HEK293T (cell line): ENCODE measurements around the gene PIGO.

Experiments used
- CTCF ChIA-PET: fragments of 350-600 bp; formaldehyde crosslinking; extraction: SDS; loops from one replicate; lab custom pipeline; 2021; ENCODE audit warnings: antibody characterized with exemption, inconsistent platforms; lab: Yijun Ruan, JAX
- POLR2A ChIA-PET: fragments of 350-600 bp; formaldehyde crosslinking; extraction: SDS; loops from one replicate; lab custom pipeline; 2020; ENCODE audit warnings: antibody characterized with exemption, inconsistent platforms; lab: Yijun Ruan, JAX
- DNase-seq: peaks from one replicate; pipeline ENCODE4 v3.0.0; 2012; ENCODE audit warnings: mixed read lengths; ENCODE audit errors: extremely low spot score
- ARNT ChIP-seq: fragments of 450-650 bp; IDR thresholded peaks from 2 replicates; pipeline ENCODE4 v1.6.1; 2017; ENCODE audit warnings: mild to moderate bottlenecking
- BHLHE40 ChIP-seq: fragments of 450-650 bp; IDR thresholded peaks from 2 replicates; pipeline ENCODE4 v1.6.1; 2016; ENCODE audit warnings: mild to moderate bottlenecking, moderate library complexity, borderline replicate concordance
- CTBP1 ChIP-seq: fragments of 450-650 bp; IDR thresholded peaks from 2 replicates; pipeline ENCODE4 v1.6.1; 2016; ENCODE audit warnings: borderline replicate concordance
- ELF4 ChIP-seq: fragments of 450-650 bp; IDR thresholded peaks from 2 replicates; pipeline ENCODE4 v1.6.1; 2017; ENCODE audit warnings: antibody characterized with exemption
- FOXA1 ChIP-seq: fragments of 450-650 bp; IDR thresholded peaks from 2 replicates; pipeline ENCODE4 v1.6.1; 2016; ENCODE audit warnings: mild to moderate bottlenecking
- FOXK2 ChIP-seq: fragments of 450-650 bp; IDR thresholded peaks from 2 replicates; pipeline ENCODE4 v1.6.1; 2016; ENCODE audit warnings: mild to moderate bottlenecking
- FOXM1 ChIP-seq: fragments of 450-650 bp; IDR thresholded peaks from 2 replicates; pipeline ENCODE4 v1.6.1; 2017; ENCODE audit warnings: mild to moderate bottlenecking, borderline replicate concordance
- HDGF ChIP-seq: fragments of 450-650 bp; IDR thresholded peaks from 2 replicates; pipeline ENCODE4 v1.6.1; 2017; ENCODE audit warnings: antibody characterized with exemption, borderline replicate concordance
- L3MBTL2 ChIP-seq: fragments of 450-650 bp; conservative IDR thresholded peaks from 2 replicates; pipeline ENCODE4 v1.6.1; 2016; ENCODE audit warnings: mild to moderate bottlenecking
- LEF1 ChIP-seq: fragments of 450-650 bp; IDR thresholded peaks from 2 replicates; pipeline ENCODE4 v1.6.1; 2017; ENCODE audit warnings: mild to moderate bottlenecking, borderline replicate concordance
- NFRKB ChIP-seq: fragments of 450-650 bp; IDR thresholded peaks from 2 replicates; pipeline ENCODE4 v1.6.1; 2016; ENCODE audit warnings: mild to moderate bottlenecking, moderate library complexity
- SP1 ChIP-seq: fragments of 450-650 bp; IDR thresholded peaks from 2 replicates; pipeline ENCODE4 v1.6.1; 2017
- SUZ12 ChIP-seq: fragments of 450-650 bp; IDR thresholded peaks from 2 replicates; pipeline ENCODE4 v1.6.1; 2016; ENCODE audit warnings: mild to moderate bottlenecking
- TARDBP ChIP-seq: fragments of 450-650 bp; IDR thresholded peaks from 2 replicates; pipeline ENCODE4 v1.6.1; 2016
- ZNF384 ChIP-seq: fragments of 450-650 bp; IDR thresholded peaks from 2 replicates; pipeline ENCODE4 v1.6.1; 2016
- TF ChIP-seq, protein P1 (sequence below): fragments of 450-650 bp; IDR thresholded peaks from 2 replicates; pipeline ENCODE4 v1.6.1; 2016

Gene PIGO

DNA sequence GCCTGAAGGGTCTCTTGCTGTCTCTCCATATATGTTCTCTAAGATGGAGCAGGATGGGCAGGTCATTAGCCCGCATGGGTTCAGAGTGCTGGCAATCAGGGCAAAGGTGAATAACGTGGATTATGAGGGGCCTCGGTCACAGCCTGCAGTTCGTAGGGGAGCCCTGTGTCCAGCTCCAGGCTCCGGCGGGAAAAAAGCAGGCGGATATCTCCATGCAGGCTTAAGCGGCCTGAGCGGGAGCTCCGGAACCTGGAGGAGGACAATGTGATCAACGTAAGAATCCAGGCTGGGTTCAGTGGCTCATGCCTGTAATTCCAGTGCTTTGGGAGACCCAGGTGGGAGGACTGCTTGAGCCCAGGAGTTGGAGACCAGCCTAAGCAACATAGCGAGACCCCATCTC, 8.7 kb upstream of the PIGO start:
- ChIA-PET CTCF (no interaction called here), POLR2A (no interaction called here)
- no peak for DNase-seq
- TF ChIP-seq FOXK2: no peak
- TF ChIP-seq TARDBP: no peak
- no peak for TF ChIP-seq ARNT
- TF ChIP-seq LEF1: no peak
- no peak for TF ChIP-seq CTBP1

DNA sequence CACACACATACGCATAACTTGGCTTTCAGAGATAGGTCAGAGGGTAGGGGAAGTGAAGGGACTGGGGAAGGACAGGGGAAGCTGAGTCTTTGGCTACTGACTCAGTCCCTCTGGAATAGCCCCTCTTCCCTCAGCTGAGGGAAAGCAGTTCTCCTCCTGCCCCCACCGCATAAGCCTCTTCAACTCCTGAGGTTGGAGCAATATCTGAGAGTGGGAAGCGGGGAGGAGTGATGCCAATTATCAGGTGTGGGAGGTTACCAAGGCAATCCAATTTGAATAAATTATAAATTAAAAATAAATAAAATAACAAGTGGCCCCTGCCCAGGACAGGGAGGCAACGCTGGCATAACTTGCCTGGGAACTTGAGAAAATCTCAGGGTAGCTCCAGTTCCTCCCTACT, 8.2 kb upstream of the PIGO start:
- ChIA-PET CTCF (no interaction called here), POLR2A (interaction anchor here (0.9 kb wide), 1 partner anchor 10 kb away, joined by 3 read pairs; no protein-coding TSS in a partner anchor)
- DNase-seq: no peak
- TF ChIP-seq L3MBTL2 (no peak), SUZ12 (no peak), FOXM1 (no peak), FOXA1 (no peak), FOXK2 (no peak)

DNA sequence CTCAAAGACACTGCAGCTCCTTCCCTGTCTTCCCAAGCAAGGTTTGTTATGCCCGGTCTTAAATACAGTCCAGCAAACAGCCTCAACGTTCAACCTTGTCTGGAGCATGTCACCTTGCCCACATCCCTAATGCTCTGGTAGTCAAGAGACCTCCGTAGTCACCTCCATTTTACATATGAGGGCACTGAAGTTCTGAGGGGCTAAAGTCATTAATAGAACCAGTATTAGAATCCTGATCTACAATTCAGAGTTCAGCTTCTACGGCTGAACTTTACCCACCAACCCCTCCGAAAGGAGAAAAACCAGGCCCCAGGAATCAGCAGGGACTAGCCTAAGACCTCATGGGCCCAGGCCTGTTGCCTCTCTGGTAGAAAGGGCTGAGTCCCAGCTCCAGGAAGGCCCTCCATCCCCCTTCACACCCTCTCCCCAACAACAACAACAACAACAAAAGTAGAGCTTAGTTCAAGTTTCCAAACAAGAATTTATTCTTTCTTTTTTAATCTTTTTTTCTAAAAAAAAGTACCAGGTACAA, 7.3 kb upstream of the PIGO start:
- POLR2A ChIA-PET: interaction anchor here (0.9 to 2.5 kb wide), 7 partner anchors 9 to 25 kb away, joined by 3 to 18 read pairs (median 5); partner anchors contain the start of genes ATOSB and FANCG
- no peak for DNase-seq
- CTCF ChIA-PET: interaction anchor here (0.8 kb wide), 1 partner anchor 12 kb away, joined by 4 read pairs; the partner anchor contains the start of gene ATOSB
- TF ChIP-seq SUZ12 (no peak), SP1 (no peak), HDGF (no peak), L3MBTL2 (no peak), ARNT (no peak), ELF4 (no peak), LEF1 (no peak), TARDBP (no peak), CTBP1 (no peak), FOXM1 (no peak), ZNF384 (no peak), FOXA1 (no peak), NFRKB (no peak)
- TF ChIP-seq, protein P1, sequence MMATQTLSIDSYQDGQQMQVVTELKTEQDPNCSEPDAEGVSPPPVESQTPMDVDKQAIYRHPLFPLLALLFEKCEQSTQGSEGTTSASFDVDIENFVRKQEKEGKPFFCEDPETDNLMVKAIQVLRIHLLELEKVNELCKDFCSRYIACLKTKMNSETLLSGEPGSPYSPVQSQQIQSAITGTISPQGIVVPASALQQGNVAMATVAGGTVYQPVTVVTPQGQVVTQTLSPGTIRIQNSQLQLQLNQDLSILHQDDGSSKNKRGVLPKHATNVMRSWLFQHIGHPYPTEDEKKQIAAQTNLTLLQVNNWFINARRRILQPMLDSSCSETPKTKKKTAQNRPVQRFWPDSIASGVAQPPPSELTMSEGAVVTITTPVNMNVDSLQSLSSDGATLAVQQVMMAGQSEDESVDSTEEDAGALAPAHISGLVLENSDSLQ: no peak

DNA sequence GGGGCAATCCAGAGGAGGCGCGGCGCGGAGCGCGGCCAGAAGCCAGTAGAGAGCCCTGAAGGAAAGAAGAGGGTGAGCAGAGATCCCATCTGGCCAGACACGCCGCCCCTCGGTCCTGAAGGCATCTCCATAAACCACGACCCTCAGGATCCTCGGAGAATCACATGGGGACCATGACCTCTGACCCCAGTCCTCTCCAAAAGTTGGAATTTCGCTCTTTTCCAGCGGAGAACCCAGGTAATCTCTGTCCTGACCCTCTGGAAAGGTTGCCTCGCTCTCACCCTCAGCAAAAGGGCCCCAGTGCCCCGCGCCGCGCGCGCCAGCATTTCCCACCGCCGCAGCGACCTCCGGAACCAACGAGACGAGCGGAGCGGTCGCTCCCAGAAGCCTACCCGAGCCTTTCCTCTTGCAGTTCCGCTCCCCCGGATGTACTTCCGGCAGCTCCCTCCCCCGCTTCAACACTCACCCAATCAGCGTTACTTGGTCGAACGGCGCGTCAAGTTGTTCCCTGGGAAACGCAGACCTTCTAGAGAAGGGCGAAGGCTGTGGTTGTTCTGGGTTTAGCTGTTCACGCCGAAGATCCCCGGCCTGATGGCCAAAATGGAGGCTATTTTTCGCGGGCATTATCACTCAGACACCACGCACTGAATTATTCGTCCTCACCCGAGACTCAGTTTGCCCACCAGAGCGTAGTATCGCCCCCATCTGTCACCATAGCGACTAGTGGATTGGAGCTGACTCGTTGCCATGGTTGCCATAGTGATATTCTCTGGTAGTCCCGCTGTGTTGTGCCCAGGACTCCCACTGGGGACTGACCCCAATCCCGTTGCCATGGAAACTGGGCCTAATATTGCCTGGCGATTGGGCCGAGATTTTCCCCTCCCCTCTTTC, 6.6 kb upstream of the PIGO start, which contains the start of gene STOML2:
Gene STOML2, minus strand, starts transcription at position 363 of the 891 bp plus-strand sequence. Its CDS starts 37 bp downstream, at position 326.
- peak; percentile 67 for TF ChIP-seq ELF4
- TF ChIP-seq FOXM1: no peak
- no peak for TF ChIP-seq FOXK2
- peak; percentile 86 for TF ChIP-seq CTBP1
- TF ChIP-seq ARNT: peak; percentile 61
- TF ChIP-seq, protein P1: peak; percentile 81
- peak; percentile 66 for TF ChIP-seq L3MBTL2
- TF ChIP-seq HDGF: no peak
- TF ChIP-seq NFRKB: 0 out of 2 replicates have a peak, but pooled peaks have one; percentile 33
- TF ChIP-seq SUZ12: no peak
- no peak for TF ChIP-seq FOXA1
- TF ChIP-seq BHLHE40: no peak
- CTCF ChIA-PET: interaction anchor here (0.8 kb wide), 1 partner anchor 13 kb away, joined by 4 read pairs; the partner anchor contains the start of gene ATOSB
- DNase-seq: peak; percentile 92
- POLR2A ChIA-PET: interaction anchor here (0.7 to 2.5 kb wide), 8 partner anchors 8 to 31 kb away, joined by 3 to 18 read pairs (median 4); partner anchors contain the start of genes ATOSB and FANCG

DNA sequence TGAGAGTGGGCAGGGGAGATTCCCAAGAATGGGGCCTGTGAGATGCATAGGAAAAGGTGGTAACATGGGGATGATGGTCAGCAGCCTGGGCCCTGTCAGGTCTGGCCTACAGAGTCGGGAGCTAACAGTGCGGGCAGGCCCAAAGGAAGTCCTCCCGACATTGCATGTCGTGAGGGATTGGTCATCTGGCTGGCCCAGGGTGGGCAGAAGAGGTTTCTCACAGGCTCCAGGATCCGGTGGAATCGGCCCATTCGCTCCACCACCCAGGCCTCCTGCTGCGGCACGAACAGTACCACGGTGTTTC, 6.0 kb upstream of the PIGO start:
- ChIA-PET POLR2A (interaction anchor here (0.7 to 2.5 kb wide), 8 partner anchors 8 to 31 kb away, joined by 3 to 18 read pairs (median 4); partner anchors contain the start of genes ATOSB and FANCG), CTCF (no interaction called here)
- peak; percentile 12 for DNase-seq
- TF ChIP-seq BHLHE40: no peak
- TF ChIP-seq L3MBTL2: no peak
- TF ChIP-seq, protein P1: no peak
- TF ChIP-seq FOXA1: no peak
- no peak for TF ChIP-seq ELF4
- no peak for TF ChIP-seq SP1
- TF ChIP-seq SUZ12: no peak
- no peak for TF ChIP-seq CTBP1
- no peak for TF ChIP-seq HDGF
- TF ChIP-seq NFRKB: no peak
- no peak for TF ChIP-seq TARDBP
- TF ChIP-seq ARNT: no peak
- TF ChIP-seq FOXK2: no peak
- no peak for TF ChIP-seq LEF1
- no peak for TF ChIP-seq ZNF384
- TF ChIP-seq FOXM1: no peak

DNA sequence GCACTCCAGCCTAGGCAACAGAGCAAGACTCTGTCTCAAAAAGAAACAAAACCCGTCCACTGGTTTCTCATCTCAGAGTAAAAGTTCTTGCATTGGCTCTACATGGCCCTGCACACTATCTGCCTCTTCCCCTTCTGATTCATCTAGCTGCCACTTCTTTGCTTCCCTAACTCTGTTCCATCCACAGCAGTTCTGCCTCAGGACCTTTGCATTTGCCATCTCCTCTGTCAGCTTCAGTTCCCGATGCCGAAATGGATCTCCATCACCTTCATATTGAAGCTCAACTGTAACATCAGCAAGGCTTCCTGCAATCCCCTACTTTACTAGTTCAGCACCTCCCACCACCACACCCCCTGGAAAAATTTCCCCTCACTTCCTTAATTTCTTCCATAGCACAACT, 1.2 kb upstream of the PIGO start:
- TF ChIP-seq HDGF: no peak
- TF ChIP-seq L3MBTL2: no peak
- TF ChIP-seq SP1: no peak
- TF ChIP-seq CTBP1: no peak
- TF ChIP-seq, protein P1: no peak
- no peak for TF ChIP-seq LEF1
- TF ChIP-seq FOXK2: no peak
- TF ChIP-seq TARDBP: no peak
- TF ChIP-seq NFRKB: no peak
- no peak for TF ChIP-seq BHLHE40
- no peak for TF ChIP-seq SUZ12
- no peak for TF ChIP-seq ZNF384
- no peak for TF ChIP-seq ARNT
- no peak for TF ChIP-seq FOXA1
- TF ChIP-seq ELF4: no peak
- no peak for TF ChIP-seq FOXM1
- ChIA-PET CTCF (no interaction called here), POLR2A (interaction anchor here (1.0 to 1.6 kb wide), 3 partner anchors 11 to 25 kb away, joined by 3 to 6 read pairs (median 5); partner anchors contain the start of genes FANCG and VCP)
- DNase-seq: no peak
